Heart right ventricle (tissue), 16 donors: Measurements from ENCODE around the gene VGLL3. TPM values are rescaled to one million over a fixed set of nuclear protein-coding genes. Genes with fewer than 3 reads are reported as not detected.
"Not testable (repeated sequence)": the region's sequence is repeated elsewhere in the genome, so short reads cannot be mapped to it uniquely, and the experiment has no call there.

Experiments used
- ATAC-seq, 8 donors: fragments of 200-7000 bp; cut with Tn5 transposase; one replicate each; pipeline ENCODE4 v1.9.1; 2020; ENCODE audit warnings: mild to moderate bottlenecking in 8 of 8, moderate library complexity in 8 of 8, moderate number of reproducible peaks in 1 of 8
- DNase-seq, 2 donors: peaks; one replicate each; pipeline ENCODE4 v3.0.0-alpha.2; 2020
- H3K27ac ChIP-seq, 10 donors: fragments of 200-600 bp; sonication (generic) in 2 of 10; one replicate each; pipeline versions ENCODE4 v1.5.0 to v1.8.0; 2020 to 2022; ENCODE audit warnings: mild to moderate bottlenecking in 3 of 10
- H3K27me3 ChIP-seq, 7 donors: fragments of 200-600 bp; one replicate each; pipeline ENCODE4 v1.8.0; 2021 to 2022; ENCODE audit warnings: mild to moderate bottlenecking in 2 of 7
- H3K36me3 ChIP-seq, 9 donors: fragments of 200-600 bp; sonication (generic) in 1 of 9; one replicate each; pipeline versions ENCODE4 v1.5.0 to v1.8.0; 2020 to 2022; ENCODE audit warnings: mild to moderate bottlenecking in 2 of 9
- H3K4me1 ChIP-seq, 9 donors: fragments of 200-600 bp; sonication (generic) in 1 of 9; one replicate each; pipeline versions ENCODE4 v1.5.0 to v1.8.0; 2020 to 2022; ENCODE audit warnings: mild to moderate bottlenecking in 4 of 9
- H3K4me3 ChIP-seq, 10 donors: fragments of 200-600 bp; sonication (generic) in 2 of 10; one replicate each; pipeline versions ENCODE4 v1.5.0 to v1.8.0; 2020 to 2022; ENCODE audit warnings: mild to moderate bottlenecking in 7 of 10, moderate library complexity in 2 of 10
- H3K9me3 ChIP-seq, 11 donors: fragments of 200-600 bp in 10 of 11; sonication (generic) in 2 of 11; one replicate each; pipeline versions ENCODE4 v1.5.0 to v1.8.0; 2013 to 2022; ENCODE audit warnings: mild to moderate bottlenecking in 2 of 11, control low read depth in 1 of 11, moderate library complexity in 1 of 11
- CTCF ChIP-seq, 9 donors: fragments of 200-600 bp; sonication (generic) in 2 of 9; IDR thresholded peaks; one replicate each; pipeline versions ENCODE4 v1.5.0 to v1.8.0; 2021 to 2022; ENCODE audit warnings: antibody characterized with exemption in 9 of 9, mild to moderate bottlenecking in 5 of 9, moderate library complexity in 1 of 9
- WGBS, 2 donors: extraction: QIAGEN DNeasy Blood & Tissue Kit; methylation state at CpG; one replicate each; pipeline ENCODE4 v1.1.7; 2013; ENCODE audit warnings: inconsistent platforms in 1 of 2; 5-methylcytosine and 5-hydroxymethylcytosine counted together
- intact Hi-C, 10 donors: fragments of 100-400 bp; cut with DNase I; formaldehyde crosslinking; loops; one replicate each; pipeline versions ENCODE4 v1.11.1 to v1.14.2; 2022
- polyA plus RNA-seq, 2 donors: library from polyadenylated mRNA; stranded (reverse); fragments of 200-250 nt; gene quantifications; one replicate each; pipeline ENCODE4 v1.2.3, GENCODE V29; 2013
- total RNA-seq, 10 donors: library from RNA; stranded (reverse); fragmentation: NEBNext Ultra II Directional in 3 of 10; extraction: Animal tissue kit (Norgen Biotek cat#: 25700) in 3 of 10; gene quantifications; one replicate each; pipeline versions ENCODE4 v1.2.1 to v1.2.4, GENCODE V29; 2021 to 2023
- donor health status: Arrhythmogenic right ventricular cardiomyopathy.
- donor health status: ischemic (EF 13 %, LVEDD 7.1; RV severe dilation, severe dysfunction).
- donor health status: healthy with polysubstance abuse.
- donor health status: DM: no; HTN: yes; CAD: no.
- donor health status: DM: no; HTN: no; CAD: no.
- donor health status: ischemic (EF 25% LVEDD 6.9; RV normal size, moderate dysfunction).
- donor health status: ischemic (EF 25% LVEDD 5.7; RV mildly dilated, moderate dysfunction).
- donor health status: healthy.
- donor health status: DM: yes; HTN: yes; CAD: no.
- donor health status: Ischemic cardiomyopathy.
- donor health status: ischemic (EF 35%, LVEDD 5.7; RV mildly dilated, moderate dysfunction).
- donor health status: nonischemic (EF 11% LVEDD 7.7; RV severe dilation, severe dysfunction).
- donor health status: DM: yes; HTN: yes; CAD: no.
- donor health status: PGD.
- donor health status: ischemic (EF 29% LVEDD 5.4; RV normal size, mild dysfunction).
- donor health status: nonischemic (EF 23%, LVEDD 6.1; RV moderate dilation, normal function).

The VGLL3 gene
- total and polyA plus RNA-seq, 12 donors, result 1.0 to 15.3 (median 3.6) TPM

DNA sequence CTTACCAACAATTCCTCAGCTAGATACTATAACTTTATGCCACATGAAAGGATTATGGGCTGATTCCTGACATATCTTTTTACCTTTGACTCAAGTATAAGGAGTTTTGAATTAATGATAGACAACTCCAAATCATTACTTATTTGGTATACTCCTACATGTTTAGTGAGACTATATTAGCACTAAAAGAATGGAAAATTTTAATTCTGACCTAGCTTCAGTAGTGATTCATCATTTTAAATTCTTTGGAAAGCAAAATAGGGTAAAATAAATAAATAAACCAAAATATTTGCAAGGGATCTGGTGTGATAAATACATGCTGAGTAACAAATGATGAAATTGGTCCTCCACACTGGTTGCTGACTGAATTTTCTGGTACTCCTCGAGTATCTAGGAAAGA, 42.3 kb upstream of the VGLL3 start:
- intact Hi-C loops, result no loop called here
- no peaks in the 10 kb centered on the region for H3K4me1 ChIP-seq
- H3K27me3 ChIP-seq, result no peaks in the 10 kb centered on the region
- ATAC-seq (no peak), DNase-seq (no peak)
- H3K36me3 ChIP-seq, result no peaks in the 10 kb centered on the region
- H3K27ac ChIP-seq, result no peak overlapping the region
- no peak for TF ChIP-seq CTCF (IDR thresholded peaks at IDR 0.05)
- no peaks in the 10 kb centered on the region for H3K9me3 ChIP-seq
- 35 to 49% methylated on average over 1 of the region's 1 CpG for WGBS, 2 donors
- no peak overlapping the region for H3K4me3 ChIP-seq

GRCh38 chr3:87025661-87026645, 35.0 kb upstream of the VGLL3 start:
- H3K27me3 ChIP-seq, result no peaks in the 10 kb centered on the region
- H3K4me1 ChIP-seq, result no peaks in the 10 kb centered on the region
- WGBS, 2 donors, result 73 to 82% methylated on average over 3 of the region's 3 CpGs
- H3K36me3 ChIP-seq, result no peaks in the 10 kb centered on the region
- TF ChIP-seq CTCF (IDR thresholded peaks at IDR 0.05), result no peak
- ATAC-seq, result no peak
- intact Hi-C loops, result no loop called here
- H3K27ac ChIP-seq, result no peak overlapping the region
- no peaks in the 10 kb centered on the region for H3K9me3 ChIP-seq
- no peak overlapping the region for H3K4me3 ChIP-seq
- DNase-seq, result no peak

GRCh38 chr3:87017370-87017769, 26.4 kb upstream of the VGLL3 start:
- H3K9me3 ChIP-seq, result peaks cover 0 to 25% (median 0%) of the 10 kb centered on the region in 11 donors
- intact Hi-C loops, DNase-seq, H3K4me1 ChIP-seq, ATAC-seq, H3K36me3 ChIP-seq, H3K4me3 ChIP-seq, H3K27me3 ChIP-seq, H3K27ac ChIP-seq: not testable (repeated sequence)
- WGBS, 2 donors, result 73 to 80% methylated on average over 6 of the region's 6 CpGs

GRCh38 chr3:87009271-87009670, 18.3 kb upstream of the VGLL3 start:
- 61 to 78% methylated on average over 2 of the region's 2 CpGs for WGBS, 2 donors
- no peak for TF ChIP-seq CTCF (IDR thresholded peaks at IDR 0.05)
- H3K4me1 ChIP-seq, result no peaks in the 10 kb centered on the region
- peaks cover 0 to 15% (median 0%) of the 10 kb centered on the region in 11 donors for H3K9me3 ChIP-seq
- H3K27me3 ChIP-seq, result no peaks in the 10 kb centered on the region
- H3K36me3 ChIP-seq, result no peaks in the 10 kb centered on the region
- intact Hi-C loops, result loop anchor here in 1 of 10 donors (10.0 kb wide), 1 partner anchor 76 kb away; no protein-coding TSS in a partner anchor
- H3K27ac ChIP-seq, result no peak overlapping the region
- ATAC-seq (no peak), DNase-seq (no peak)
- no peak overlapping the region for H3K4me3 ChIP-seq
